Measurements from ENCODE around the gene ATG101. TPM values are rescaled to one million over a fixed set of nuclear protein-coding genes. Genes with fewer than 3 reads are reported as not detected.
A peak's percentile ranks its signal among the peaks of the same experiment; 100 is the strongest.

The ATG101 gene
- total and polyA plus RNA-seq, 2 of the 13 experiments (the other 11 are each of a cell fraction or from before 2014, with no cell fraction given), result 58.2 to 67.7 TPM

DNA sequence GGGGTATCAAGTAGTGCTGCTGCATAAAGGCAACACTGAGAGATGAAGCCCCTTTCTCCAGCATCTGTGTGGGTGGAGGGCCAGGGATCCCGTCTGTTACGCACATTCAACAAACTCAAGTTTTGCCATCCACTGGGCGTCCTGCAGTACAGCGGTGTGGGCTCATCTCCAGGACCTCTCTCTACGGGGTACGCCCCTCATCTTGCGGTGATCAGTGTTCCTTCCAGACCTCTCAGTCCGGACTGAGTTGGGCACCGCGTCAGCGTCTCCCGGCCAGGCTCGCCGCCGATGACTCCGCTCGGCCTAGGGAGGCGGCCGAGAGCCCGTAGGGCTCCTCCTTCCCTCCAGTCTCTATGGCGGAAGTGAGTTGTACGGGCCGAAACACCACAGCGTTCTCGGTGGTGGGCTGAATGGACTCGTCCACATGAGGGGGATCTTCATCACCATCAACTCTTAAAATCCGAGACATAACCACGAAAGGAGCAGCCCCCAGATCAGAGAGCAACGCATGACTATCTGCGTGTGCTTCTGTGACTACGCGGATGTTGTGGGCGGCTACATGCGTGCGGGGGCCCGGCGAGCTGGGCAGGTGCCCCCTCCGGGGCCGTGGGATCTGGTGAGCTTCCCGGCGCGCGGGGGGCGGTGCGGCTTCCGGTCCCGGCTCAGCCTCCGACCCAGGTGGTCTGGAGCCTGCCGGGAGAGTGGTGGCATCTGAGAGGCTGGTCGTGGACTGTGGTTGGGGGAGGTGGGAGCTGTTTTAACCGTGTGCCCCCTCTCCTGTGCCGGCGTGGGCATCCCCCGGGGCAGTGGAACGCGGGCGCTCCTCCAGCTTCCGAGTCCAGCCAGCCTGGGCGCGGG, at the start of gene ATG101 (continued):
- TF ChIP-seq REXO4 (CRISPR knock-in tag; IDR thresholded peaks at IDR 0.05; ENCODE audit: borderline replicate concordance) (no peak), FOXA3 (CRISPR knock-in tag; IDR thresholded peaks at IDR 0.05) (peak; percentile 77), ZFAT (CRISPR knock-in tag; conservative IDR thresholded peaks at IDR 0.05) (no peak), PHF21A (CRISPR knock-in tag; IDR thresholded peaks at IDR 0.05) (peak; percentile 68; the same call in 1 of the 2 replicates), TBL1XR1 (IDR thresholded peaks at IDR 0.05; ENCODE audit: borderline replicate concordance, low read length, partially characterized antibody) (peak; percentile 42), SYNCRIP (IDR thresholded peaks at IDR 0.05; ENCODE audit: insufficient read depth, low read depth, low read length) (no peak), MTA1 (CRISPR knock-in tag; IDR thresholded peaks at IDR 0.05; ENCODE audit: borderline replicate concordance) (no peak; the same call in 1 of the 2 replicates), EP300 (IDR thresholded peaks at IDR 0.05; ENCODE audit: low read depth in 2 of 2, low read length in 2 of 2) (peak in 1 of 2 experiments; percentile 22; a peak in 1 of 4 replicates), EP300 (CRISPR knock-in tag; IDR thresholded peaks at IDR 0.05; ENCODE audit: borderline replicate concordance) (no peak; the same call in 1 of the 2 replicates), EED (CRISPR knock-in tag; IDR thresholded peaks at IDR 0.05) (no peak), EEA1 (CRISPR knock-in tag; IDR thresholded peaks at IDR 0.05; ENCODE audit: borderline replicate concordance) (0 out of 2 replicates have a peak, but pooled peaks have one; percentile 28), CHCHD3 (CRISPR knock-in tag; IDR thresholded peaks at IDR 0.05) (no peak), ZFYVE20 (CRISPR knock-in tag; IDR thresholded peaks at IDR 0.05; ENCODE audit: borderline replicate concordance, low read depth) (no peak), NR2F6 (IDR thresholded peaks at IDR 0.05) (no peak), NR2F6 (CRISPR knock-in tag; IDR thresholded peaks at IDR 0.05) (0 out of 2 replicates have a peak, but pooled peaks have one; percentile 28), BRD4 (CRISPR knock-in tag; IDR thresholded peaks at IDR 0.05) (peak; percentile 37; the same call in 1 of the 2 replicates), RELA (CRISPR knock-in tag; IDR thresholded peaks at IDR 0.05) (no peak), SNAPC2 (CRISPR knock-in tag; IDR thresholded peaks at IDR 0.05) (peak; percentile 79; the same call in 1 of the 2 replicates)
- TF ChIP-seq, protein P1, sequence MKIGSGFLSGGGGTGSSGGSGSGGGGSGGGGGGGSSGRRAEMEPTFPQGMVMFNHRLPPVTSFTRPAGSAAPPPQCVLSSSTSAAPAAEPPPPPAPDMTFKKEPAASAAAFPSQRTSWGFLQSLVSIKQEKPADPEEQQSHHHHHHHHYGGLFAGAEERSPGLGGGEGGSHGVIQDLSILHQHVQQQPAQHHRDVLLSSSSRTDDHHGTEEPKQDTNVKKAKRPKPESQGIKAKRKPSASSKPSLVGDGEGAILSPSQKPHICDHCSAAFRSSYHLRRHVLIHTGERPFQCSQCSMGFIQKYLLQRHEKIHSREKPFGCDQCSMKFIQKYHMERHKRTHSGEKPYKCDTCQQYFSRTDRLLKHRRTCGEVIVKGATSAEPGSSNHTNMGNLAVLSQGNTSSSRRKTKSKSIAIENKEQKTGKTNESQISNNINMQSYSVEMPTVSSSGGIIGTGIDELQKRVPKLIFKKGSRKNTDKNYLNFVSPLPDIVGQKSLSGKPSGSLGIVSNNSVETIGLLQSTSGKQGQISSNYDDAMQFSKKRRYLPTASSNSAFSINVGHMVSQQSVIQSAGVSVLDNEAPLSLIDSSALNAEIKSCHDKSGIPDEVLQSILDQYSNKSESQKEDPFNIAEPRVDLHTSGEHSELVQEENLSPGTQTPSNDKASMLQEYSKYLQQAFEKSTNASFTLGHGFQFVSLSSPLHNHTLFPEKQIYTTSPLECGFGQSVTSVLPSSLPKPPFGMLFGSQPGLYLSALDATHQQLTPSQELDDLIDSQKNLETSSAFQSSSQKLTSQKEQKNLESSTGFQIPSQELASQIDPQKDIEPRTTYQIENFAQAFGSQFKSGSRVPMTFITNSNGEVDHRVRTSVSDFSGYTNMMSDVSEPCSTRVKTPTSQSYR (CRISPR knock-in tag; IDR thresholded peaks at IDR 0.05; ENCODE audit: borderline replicate concordance), result peak; percentile 63
- TF ChIP-seq, protein P2, sequence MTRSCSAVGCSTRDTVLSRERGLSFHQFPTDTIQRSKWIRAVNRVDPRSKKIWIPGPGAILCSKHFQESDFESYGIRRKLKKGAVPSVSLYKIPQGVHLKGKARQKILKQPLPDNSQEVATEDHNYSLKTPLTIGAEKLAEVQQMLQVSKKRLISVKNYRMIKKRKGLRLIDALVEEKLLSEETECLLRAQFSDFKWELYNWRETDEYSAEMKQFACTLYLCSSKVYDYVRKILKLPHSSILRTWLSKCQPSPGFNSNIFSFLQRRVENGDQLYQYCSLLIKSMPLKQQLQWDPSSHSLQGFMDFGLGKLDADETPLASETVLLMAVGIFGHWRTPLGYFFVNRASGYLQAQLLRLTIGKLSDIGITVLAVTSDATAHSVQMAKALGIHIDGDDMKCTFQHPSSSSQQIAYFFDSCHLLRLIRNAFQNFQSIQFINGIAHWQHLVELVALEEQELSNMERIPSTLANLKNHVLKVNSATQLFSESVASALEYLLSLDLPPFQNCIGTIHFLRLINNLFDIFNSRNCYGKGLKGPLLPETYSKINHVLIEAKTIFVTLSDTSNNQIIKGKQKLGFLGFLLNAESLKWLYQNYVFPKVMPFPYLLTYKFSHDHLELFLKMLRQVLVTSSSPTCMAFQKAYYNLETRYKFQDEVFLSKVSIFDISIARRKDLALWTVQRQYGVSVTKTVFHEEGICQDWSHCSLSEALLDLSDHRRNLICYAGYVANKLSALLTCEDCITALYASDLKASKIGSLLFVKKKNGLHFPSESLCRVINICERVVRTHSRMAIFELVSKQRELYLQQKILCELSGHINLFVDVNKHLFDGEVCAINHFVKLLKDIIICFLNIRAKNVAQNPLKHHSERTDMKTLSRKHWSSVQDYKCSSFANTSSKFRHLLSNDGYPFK (CRISPR knock-in tag; IDR thresholded peaks at IDR 0.05; ENCODE audit: borderline replicate concordance), result peak; percentile 86; the same call in 1 of the 2 replicates

Measured in HepG2 (cell line).